Memory B cell (primary cell): Measurements from ENCODE around the gene NEDD4.
"Not testable (repeated sequence)": the region's sequence is repeated elsewhere in the genome, so short reads cannot be mapped to it uniquely, and the experiment has no call there.

Source experiments
- ATAC-seq: fragments of 150-1000 bp; cut with Tn5 transposase; 2 replicates; pipeline ENCODE4 v1.10.0; 2021; ENCODE audit warnings: low read depth, mild to moderate bottlenecking, moderate library complexity
- DNase-seq, 2 donors: peaks; one replicate each; pipeline ENCODE4 v3.0.0; 2022; ENCODE audit warnings: low spot score in 2 of 2
- H3K27ac Mint-ChIP-seq: one replicate; pipeline ENCODE4 v1.8.0; 2022; ENCODE audit warnings: mild to moderate bottlenecking, moderate library complexity, mixed read lengths
- H3K27me3 Mint-ChIP-seq: one replicate; pipeline ENCODE4 v1.8.0; 2022; ENCODE audit warnings: mixed read lengths
- H3K36me3 Mint-ChIP-seq: one replicate; pipeline ENCODE4 v1.8.0; 2022; ENCODE audit warnings: mild to moderate bottlenecking, mixed read lengths
- H3K4me1 Mint-ChIP-seq: one replicate; pipeline ENCODE4 v1.8.0; 2022; ENCODE audit warnings: mixed read lengths
- H3K4me3 Mint-ChIP-seq: one replicate; pipeline ENCODE4 v1.8.0; 2022; ENCODE audit warnings: mild to moderate bottlenecking, moderate library complexity, mixed read lengths
- H3K9me3 Mint-ChIP-seq: one replicate; pipeline ENCODE4 v1.8.0; 2022; ENCODE audit warnings: mixed read lengths

NEDD4 gene

DNA sequence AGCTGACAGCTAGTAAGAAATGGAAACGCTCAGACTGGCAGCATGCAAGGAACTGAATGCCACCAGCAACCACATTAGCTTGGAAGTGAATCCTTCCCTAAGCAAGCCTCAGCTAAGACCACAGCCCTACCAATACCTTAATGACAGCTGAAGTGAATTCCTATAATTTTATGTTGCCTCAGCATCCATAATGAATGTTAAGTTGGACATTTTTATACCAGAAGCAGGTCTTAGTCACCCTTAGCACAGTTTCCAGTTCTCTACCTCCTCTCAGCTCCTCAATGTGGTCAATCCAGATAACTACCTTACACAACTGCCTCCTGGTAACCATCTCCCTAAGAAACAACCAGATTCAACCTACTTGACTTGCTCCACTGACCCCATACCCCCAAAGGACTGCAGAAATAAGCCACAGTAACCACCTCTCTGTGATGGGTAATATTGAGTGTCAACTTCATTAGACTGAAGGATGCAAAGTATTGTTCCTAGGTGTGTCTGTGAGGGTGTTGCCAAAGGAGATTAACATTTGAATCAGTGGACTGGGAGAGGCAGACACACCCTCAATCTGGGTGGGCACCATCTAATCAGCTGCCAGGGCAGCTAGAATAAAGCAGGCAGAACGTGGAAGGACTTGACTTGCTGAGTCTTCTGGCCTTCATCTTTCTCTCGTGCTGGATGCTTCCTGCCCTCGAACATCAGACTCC lies 33.5 kb downstream of the NEDD4 start:
- Mint-ChIP-seq H3K9me3 (no peaks in the 10 kb centered on the region), H3K36me3 (no peaks in the 10 kb centered on the region), H3K4me1 (no peaks in the 10 kb centered on the region), H3K4me3 (no peak overlapping the region), H3K27ac (no peak overlapping the region), H3K27me3 (peaks cover 7% of the 10 kb centered on the region)
- ATAC-seq (no peak), DNase-seq (no peak)

DNA sequence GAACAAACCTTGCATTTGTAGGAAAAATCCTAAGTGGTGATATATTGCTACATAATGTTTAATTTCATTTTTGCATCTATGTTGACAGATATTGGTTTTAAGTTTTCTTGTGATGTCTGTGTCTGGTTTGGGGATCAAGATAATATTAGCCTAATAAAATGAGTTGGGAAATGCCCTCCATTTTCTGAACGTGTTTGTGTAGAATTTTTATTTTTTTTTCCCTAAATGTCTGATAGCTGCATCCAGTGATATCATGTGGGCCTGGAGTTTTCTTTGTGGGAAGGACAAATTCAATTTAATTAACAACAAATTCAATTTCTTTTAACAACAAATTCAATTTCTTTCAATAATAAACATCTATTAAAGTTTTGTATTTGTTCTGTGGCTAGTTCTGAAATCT lies 35.1 kb downstream of the NEDD4 start:
- Mint-ChIP-seq H3K27me3 (peaks cover 5% of the 10 kb centered on the region), H3K27ac (no peak overlapping the region), H3K36me3 (no peaks in the 10 kb centered on the region), H3K4me1 (no peaks in the 10 kb centered on the region), H3K4me3 (no peak overlapping the region), H3K9me3 (no peaks in the 10 kb centered on the region)
- ATAC-seq (no peak), DNase-seq (no peak)

DNA sequence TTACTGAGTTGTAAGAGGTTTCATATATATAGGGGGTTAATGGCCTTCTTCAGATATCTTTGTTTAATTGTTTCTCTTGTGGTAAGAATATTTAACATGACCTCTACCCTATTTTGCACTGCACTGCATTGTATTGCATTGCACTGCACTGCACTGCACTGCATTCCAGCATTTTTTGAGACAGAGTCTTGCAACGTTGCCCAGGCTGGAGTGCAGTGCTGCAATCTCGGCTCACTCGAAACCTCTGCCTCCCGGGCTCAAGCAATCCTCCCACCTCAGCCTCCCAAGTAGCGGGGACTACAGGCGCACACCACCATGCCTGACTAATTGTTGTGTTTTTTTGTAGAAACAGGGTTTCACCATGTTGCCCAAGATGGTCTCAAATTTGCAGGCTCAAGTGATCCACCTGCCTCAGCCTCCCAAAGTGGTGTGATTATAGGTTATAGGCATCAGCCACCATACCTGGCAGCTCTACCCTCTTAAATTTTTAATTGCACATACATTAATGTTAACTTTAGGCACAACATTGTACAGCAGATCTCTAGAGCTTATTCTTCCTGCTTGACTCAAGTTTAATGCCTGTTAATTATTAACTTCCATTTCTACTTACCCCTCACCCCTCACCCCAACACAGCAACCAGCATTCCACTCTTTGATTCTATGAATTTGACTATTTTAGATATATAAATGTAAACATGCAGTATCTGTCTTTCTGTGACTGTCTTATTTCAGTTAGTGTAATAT lies 38.4 kb downstream of the NEDD4 start:
- H3K27me3 Mint-ChIP-seq: peaks cover 3% of the 10 kb centered on the region
- no peak overlapping the region for H3K4me3 Mint-ChIP-seq
- no peaks in the 10 kb centered on the region for H3K4me1 Mint-ChIP-seq
- no peak overlapping the region for H3K27ac Mint-ChIP-seq
- H3K9me3 Mint-ChIP-seq: no peaks in the 10 kb centered on the region
- H3K36me3 Mint-ChIP-seq: no peaks in the 10 kb centered on the region
- ATAC-seq (no peak), DNase-seq (no peak)

DNA sequence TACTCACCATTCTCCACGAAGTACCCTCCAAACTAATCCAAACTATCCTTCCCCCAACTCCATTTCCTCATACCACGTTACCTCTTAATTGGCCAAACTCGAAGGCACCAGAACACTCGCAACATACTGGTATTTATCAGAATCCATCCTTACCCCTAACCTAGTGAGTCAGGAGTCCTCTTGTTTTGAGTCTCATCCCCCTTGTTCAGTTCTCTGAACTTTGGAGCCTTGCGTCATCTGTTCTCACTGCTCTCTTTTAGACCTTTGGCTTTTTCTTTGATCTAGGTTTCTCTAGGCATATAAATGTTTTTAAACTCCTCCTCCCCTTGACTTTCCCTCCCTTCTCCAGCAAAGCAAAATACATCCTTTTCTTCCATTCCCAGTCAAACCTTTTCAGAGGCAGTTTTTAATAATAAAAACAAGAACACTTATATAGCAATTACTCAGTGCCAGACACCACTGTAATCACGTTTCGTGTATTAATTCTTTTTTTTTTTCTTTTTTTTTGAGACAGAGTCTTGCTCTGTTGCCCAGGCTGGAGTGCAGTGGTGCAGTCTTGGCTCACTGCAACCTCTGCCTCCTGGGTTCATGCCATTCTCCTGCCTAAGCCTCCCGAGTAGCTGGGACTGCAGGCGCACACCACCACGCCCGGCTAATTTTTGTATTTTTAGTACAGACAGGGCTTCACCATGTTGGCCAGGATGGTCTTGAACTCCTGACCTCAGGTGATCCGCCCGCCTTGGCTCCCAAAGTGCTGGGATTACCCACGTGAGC lies 40.7 kb downstream of the NEDD4 start:
- DNase-seq, H3K27ac Mint-ChIP-seq, H3K4me1 Mint-ChIP-seq, H3K27me3 Mint-ChIP-seq, ATAC-seq, H3K4me3 Mint-ChIP-seq, H3K9me3 Mint-ChIP-seq, H3K36me3 Mint-ChIP-seq: not testable (repeated sequence)

DNA sequence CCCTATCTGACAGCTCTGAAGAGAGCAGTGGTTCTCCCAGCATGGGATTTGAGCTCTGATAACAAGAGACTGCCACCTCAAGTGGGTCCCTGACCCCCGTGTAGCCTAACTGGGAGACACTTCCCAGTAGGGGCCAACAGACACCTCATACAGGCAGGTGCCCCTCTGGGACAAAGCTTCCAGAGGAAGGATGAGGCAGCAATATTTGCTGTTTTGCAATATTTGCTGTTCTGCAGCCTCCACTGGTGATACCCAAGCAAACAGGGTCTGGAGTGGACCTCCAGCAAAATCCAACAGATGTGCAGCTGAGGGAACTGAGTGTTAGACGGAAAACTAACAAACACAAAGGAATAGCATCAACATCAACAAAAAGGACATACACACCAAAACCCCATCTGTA lies 48.8 kb downstream of the NEDD4 start:
- not testable (repeated sequence) for H3K4me3 Mint-ChIP-seq, H3K27ac Mint-ChIP-seq, H3K9me3 Mint-ChIP-seq, H3K4me1 Mint-ChIP-seq, ATAC-seq, DNase-seq, H3K36me3 Mint-ChIP-seq
- peaks cover 12% of the 10 kb centered on the region for H3K27me3 Mint-ChIP-seq

DNA sequence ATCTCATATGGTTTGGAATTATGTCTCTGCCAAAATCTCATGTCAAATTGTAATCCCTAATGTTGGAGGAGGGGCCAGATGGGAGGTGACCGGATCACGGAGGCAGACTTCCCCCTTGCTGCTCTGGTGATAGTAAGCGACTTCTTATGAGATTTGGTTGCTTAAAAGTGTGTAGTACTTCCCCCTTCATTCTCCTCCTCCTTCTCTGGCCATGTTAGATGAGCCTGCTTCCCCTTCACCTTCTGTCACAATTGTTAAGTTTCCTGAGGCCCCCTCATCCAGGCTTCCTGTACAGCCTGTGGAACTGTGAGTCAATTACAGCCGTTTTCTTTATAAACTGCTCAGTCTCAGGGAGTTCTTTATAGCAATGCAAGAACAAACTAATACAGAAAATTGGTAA lies 51.1 kb downstream of the NEDD4 start:
- peaks cover 15% of the 10 kb centered on the region for H3K27me3 Mint-ChIP-seq
- peaks cover 2% of the 10 kb centered on the region for H3K36me3 Mint-ChIP-seq
- no peak for DNase-seq

DNA sequence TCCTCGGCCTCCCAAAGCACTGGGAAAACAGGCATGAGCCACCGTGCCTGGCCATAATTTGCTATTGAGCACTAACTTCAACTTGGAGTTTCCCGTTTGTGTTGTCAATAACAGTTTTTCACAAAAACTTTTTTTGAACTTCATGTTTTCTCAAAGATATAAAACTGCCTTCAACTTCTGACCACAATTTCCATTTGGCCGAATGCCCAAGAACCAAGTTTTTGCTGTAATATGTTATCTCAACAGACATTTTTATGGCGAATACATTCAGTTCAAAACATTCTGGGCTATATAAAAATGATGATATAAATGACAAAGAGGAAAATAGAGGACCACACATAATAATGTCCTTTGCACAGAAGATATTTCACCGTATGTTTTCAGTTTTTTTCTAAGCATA lies 56.4 kb downstream of the NEDD4 start:
- H3K27ac Mint-ChIP-seq: no peak overlapping the region
- H3K27me3 Mint-ChIP-seq: peaks cover 3% of the 10 kb centered on the region
- H3K4me3 Mint-ChIP-seq: no peak overlapping the region
- peaks cover 5% of the 10 kb centered on the region for H3K9me3 Mint-ChIP-seq
- no peaks in the 10 kb centered on the region for H3K4me1 Mint-ChIP-seq
- DNase-seq: no peak
- ATAC-seq: no peak
- H3K36me3 Mint-ChIP-seq: no peaks in the 10 kb centered on the region

More for the DNA sequence above, 51.1 kb downstream of the NEDD4 start:
- peaks cover 10% of the 10 kb centered on the region for H3K9me3 Mint-ChIP-seq
- no peak overlapping the region for H3K4me3 Mint-ChIP-seq
- H3K27ac Mint-ChIP-seq: no peak overlapping the region
- ATAC-seq: no peak
- H3K4me1 Mint-ChIP-seq: no peaks in the 10 kb centered on the region

DNA sequence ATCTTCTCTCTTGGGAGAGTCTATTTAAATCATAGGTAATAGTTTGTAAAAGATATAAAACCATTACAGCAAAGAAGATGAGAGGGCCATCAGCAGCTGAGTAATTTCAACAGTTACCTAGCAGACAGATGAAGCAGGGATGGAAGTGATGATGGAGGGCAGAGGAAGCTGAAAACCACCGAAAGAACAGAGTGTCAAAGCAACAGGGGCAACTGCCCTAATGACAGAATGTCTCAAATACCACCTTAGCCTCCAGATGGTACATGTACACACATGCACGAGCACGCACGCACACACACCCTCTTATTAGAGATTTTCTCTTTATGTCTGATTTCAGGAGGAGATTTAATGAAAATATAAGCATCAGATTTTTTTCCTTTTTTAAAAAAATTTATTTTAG lies 64.5 kb downstream of the NEDD4 start:
- DNase-seq: no peak
- peaks cover 4% of the 10 kb centered on the region for H3K9me3 Mint-ChIP-seq
- H3K4me1 Mint-ChIP-seq: no peaks in the 10 kb centered on the region
- H3K27ac Mint-ChIP-seq: no peak overlapping the region
- no peak for ATAC-seq
- H3K27me3 Mint-ChIP-seq: peaks cover 3% of the 10 kb centered on the region
- H3K4me3 Mint-ChIP-seq: no peak overlapping the region
- no peaks in the 10 kb centered on the region for H3K36me3 Mint-ChIP-seq

DNA sequence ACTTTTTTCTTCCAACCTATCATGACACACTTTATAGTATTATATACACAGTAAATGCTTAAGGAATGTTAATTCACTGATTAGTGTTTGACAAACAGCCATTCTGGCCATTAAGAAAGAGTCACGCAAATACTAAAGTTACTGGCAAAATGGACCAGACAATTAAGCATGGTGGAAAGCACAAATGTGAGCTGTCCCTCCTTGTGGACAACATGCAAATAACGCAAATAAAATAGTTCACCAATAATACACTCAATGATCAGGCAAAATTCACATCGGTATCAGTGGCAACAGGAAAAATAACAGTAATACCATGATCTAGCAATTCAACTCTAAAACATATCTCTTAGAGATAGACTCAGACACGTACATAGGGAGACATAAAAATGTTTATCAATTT lies 71.7 kb downstream of the NEDD4 start:
- DNase-seq: no peak
- no peaks in the 10 kb centered on the region for H3K4me1 Mint-ChIP-seq
- no peaks in the 10 kb centered on the region for H3K9me3 Mint-ChIP-seq
- no peak for ATAC-seq
- no peak overlapping the region for H3K4me3 Mint-ChIP-seq
- H3K36me3 Mint-ChIP-seq: no peaks in the 10 kb centered on the region
- peaks cover 3% of the 10 kb centered on the region for H3K27me3 Mint-ChIP-seq
- H3K27ac Mint-ChIP-seq: no peak overlapping the region

DNA sequence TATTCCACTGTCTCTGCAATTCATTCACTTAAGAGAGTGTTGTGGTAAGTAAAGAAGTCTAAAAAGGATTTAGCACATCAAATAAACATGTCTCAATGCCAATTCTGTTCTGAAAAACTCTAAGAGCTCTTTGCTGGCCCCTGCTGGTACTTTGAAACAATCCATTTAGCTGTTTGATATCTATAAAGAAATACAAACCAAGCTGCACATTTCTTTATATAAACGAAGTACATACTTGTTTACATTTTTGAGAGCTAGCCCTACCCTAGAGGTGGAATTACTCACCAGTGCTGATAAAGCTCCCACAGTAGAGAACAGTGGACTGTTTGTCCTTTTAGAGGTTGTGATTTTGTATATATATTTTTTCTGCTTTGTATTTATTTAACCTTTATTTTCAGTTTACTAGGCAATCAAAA lies 75.5 kb downstream of the NEDD4 start:
- Mint-ChIP-seq H3K4me1 (no peaks in the 10 kb centered on the region), H3K27ac (no peak overlapping the region), H3K9me3 (no peaks in the 10 kb centered on the region), H3K36me3 (no peaks in the 10 kb centered on the region), H3K4me3 (no peak overlapping the region), H3K27me3 (peaks cover 3% of the 10 kb centered on the region)
- no peak for ATAC-seq
- DNase-seq: no peak

DNA sequence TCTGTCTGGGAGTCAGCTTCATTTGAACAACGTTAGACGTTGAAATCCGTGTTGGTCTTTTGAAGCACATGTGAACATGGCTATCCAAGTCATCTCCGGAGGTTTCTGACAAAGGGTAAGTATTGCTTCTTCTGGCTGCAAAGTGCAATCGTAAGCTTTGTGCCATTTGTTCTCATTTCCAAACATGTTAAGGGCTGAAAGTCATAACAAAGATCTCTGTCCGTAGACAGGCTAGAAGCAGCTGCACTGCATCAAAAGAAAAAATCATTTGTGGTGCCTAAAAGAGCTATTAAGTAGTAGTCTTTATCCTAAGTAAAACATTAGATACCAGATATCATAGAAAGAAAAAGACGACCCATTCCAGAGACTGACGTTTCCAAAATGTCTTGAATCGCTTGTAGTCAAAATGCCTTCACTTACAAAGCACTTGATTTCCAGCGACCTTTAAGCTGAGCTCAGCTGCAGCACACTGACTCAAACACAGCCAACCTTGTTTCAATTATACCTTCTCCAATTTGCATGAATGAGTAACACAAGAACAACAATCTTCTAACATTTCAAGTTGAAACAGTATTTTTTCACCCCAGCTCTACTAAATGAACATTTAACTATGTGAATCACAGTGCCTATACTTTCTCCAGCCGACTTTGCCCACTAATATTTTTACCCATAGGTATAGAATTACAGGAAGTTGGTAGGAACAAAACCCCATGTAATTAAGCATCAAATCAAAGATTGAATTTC lies 76.6 kb downstream of the NEDD4 start:
- Mint-ChIP-seq H3K36me3 (no peaks in the 10 kb centered on the region), H3K27ac (no peak overlapping the region), H3K4me1 (no peaks in the 10 kb centered on the region), H3K9me3 (no peaks in the 10 kb centered on the region), H3K27me3 (peaks cover 2% of the 10 kb centered on the region), H3K4me3 (no peak overlapping the region)
- DNase-seq: no peak
- ATAC-seq: no peak

DNA sequence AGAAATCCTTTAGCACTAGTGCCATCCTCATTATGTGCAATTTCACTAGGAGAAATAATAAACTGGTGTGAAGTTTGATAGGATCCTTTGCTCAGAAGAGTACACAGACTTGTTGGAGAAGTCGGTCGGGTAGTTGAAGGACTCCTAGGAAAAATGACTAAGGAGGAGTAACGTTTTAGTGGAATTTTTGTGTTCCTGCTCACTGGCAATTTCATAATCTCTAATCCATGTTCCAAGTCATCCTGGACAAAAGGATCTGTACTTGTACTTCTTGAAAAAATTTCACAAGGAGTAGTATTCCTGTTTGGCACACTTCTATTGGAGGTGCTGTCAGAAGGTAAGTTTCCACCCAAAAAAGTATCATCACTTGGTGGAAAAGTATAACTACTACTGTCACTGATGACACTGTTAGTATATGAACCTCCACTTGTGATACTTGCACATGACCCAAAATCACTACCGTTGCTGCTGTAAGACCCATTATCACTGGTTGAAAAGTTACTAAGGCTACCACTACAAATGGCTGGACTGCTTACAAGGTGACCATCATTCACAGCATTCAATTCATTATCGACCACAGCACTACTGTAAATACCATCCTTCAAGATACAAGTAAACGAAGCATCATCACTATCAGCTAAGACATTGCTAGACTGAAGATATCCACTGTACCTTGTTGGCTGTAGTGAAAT lies 77.4 kb downstream of the NEDD4 start:
- Mint-ChIP-seq H3K36me3 (no peaks in the 10 kb centered on the region), H3K9me3 (no peaks in the 10 kb centered on the region), H3K4me1 (no peaks in the 10 kb centered on the region), H3K27ac (no peak overlapping the region), H3K27me3 (peaks cover 2% of the 10 kb centered on the region), H3K4me3 (no peak overlapping the region)
- no peak for DNase-seq
- no peak for ATAC-seq

DNA sequence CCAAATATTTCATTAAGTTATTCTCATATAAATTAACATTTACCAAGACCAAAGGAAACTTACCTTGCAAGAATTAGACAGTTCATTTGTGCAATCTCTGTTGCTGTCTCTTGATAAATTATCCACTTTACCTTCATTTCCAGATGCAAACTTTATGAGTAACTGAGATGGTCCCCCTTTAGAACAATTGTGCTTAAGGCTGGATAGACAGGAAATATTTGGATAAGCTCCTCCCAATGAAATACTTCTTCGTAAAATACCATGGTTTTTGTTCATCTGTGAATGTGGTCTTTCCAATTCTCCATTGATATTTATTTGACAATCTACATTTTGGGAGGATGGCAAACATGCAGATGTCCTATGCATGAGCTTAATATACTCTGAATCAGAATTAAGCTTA lies 78.2 kb downstream of the NEDD4 start:
- Mint-ChIP-seq H3K27me3 (peaks cover 5% of the 10 kb centered on the region), H3K27ac (no peak overlapping the region), H3K9me3 (no peaks in the 10 kb centered on the region), H3K36me3 (no peaks in the 10 kb centered on the region), H3K4me1 (no peaks in the 10 kb centered on the region), H3K4me3 (no peak overlapping the region)
- no peak for DNase-seq
- no peak for ATAC-seq
